GM08714 (cell line): ENCODE data around the gene DIS3L.
"Not testable (repeated sequence)": the region's sequence is repeated elsewhere in the genome, so short reads cannot be mapped to it uniquely, and the experiment has no call there.

Experiments used
- H3K4me3 ChIP-seq: fragments of 200-500 bp; sonication (Bioruptor generic); 2 replicates; pipeline ENCODE4 v1.5.1; 2014; ENCODE audit warnings: mild to moderate bottlenecking, low read length, inconsistent platforms
- ZNF274 ChIP-seq: IDR thresholded peaks from 2 replicates; pipeline ENCODE4 v1.6.1; 2012; ENCODE audit warnings: mild to moderate bottlenecking, low read depth, low read length

DIS3L gene

GRCh38 chr15:66261056-66261455 is 32.3 kb upstream of the DIS3L start:
- TF ChIP-seq ZNF274 = no peak
- H3K4me3 ChIP-seq = no peak overlapping the region

- not testable (repeated sequence) for H3K4me3 ChIP-seq
Observed at GRCh38 chr15:66262837-66263236, 30.5 kb upstream of the DIS3L start.

GRCh38 chr15:66264859-66265513 is 28.4 kb upstream of the DIS3L start:
- no peak for TF ChIP-seq ZNF274
- H3K4me3 ChIP-seq = no peak overlapping the region

DNA sequence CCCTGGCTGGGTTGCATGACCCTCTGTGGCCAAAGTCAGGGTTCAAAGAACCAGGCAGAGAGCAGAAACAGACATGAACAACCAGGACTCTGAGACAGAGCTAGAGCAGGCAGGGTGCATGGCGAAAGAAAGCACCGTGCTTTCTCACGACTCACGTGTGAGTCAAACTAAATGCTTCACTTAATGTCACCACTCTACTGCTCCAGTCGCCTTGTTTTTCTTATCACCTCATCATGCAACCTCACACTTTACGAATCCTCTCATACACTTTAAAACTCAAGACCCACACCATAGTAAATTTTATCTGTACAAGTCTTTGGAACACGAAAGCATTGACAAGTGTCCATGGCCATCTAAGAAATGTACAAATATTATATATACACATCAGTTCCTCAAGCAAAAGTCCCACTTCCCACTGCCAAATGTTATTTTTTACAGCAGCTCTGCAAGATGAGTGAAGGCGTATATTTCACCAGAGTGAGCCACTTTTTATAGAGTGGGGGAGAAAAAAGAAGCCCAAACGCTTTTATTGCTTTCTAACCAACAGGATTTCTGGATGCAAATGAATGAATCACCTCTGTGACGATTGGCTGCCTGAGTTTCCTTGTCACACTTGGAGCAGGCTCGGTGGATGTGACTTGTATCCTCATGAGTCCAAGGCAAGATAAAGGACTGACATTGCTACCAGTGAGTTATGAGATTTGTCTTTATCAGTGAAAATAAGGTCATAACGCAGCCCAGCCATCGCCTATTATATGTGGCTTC is 23.9 kb upstream of the DIS3L start:
- no peak for TF ChIP-seq ZNF274
- H3K4me3 ChIP-seq = no peak overlapping the region

DNA sequence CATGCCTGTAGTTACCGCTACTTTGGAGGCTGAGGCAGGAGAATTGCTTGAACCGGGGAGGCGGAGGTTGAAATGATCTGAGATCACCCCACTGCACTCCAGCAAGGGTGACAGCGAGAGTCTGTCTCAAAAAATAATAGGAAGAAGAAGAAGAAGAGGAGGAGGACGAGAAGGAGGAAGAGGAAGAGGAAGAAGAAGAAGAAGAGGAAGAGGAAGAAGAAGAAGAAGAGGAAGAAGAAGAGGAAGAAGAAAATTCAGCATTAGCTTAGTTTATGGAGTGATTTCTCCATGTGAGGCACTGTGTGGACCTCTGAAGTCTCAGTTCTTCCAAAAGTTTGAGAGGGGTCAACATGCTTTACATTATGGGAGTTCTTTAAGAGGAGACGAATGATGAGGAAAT is 22.4 kb upstream of the DIS3L start:
- H3K4me3 ChIP-seq = no peak overlapping the region
- TF ChIP-seq ZNF274 = no peak

DNA sequence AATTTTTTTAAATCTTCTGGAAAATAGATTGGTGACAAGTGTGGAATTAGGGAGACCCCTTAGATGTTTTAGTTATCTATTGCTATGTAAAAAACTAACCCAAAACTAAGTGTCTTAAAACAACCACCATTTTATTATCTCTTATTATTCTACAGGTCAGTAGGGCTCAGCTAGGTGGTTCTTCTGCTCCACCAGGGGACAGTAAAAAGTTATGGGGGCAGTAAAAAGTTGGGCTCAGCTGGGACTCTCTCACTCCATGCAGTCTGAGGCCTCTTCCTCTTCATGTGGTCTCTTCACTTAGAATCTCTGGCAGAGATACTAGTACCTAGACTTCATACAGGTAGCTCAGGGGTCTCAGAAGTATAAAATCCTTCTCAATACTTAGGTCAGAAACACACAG is 18.0 kb upstream of the DIS3L start:
- no peak for TF ChIP-seq ZNF274
- no peak overlapping the region for H3K4me3 ChIP-seq

GRCh38 chr15:66276546-66276945 is 16.8 kb upstream of the DIS3L start:
- TF ChIP-seq ZNF274 = no peak
- H3K4me3 ChIP-seq = no peak overlapping the region

DNA sequence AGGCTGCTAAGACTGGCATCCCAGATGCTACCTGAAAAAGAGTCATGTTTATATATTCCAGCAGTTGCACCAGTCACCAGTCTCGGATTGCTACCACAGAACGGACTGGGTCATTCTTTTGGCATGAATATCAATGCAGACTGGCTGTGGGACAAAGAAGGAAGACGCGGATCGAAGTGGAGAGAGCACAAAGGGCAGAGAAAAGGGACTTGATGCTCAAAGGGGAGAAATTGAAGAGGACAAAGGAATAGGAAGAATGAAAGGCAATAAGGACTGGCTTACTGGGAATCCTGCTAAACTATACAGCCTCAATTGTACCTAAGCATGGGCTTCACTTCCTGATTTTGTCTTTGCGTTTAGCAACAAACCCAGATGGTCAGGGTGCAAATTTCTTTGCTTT is 15.3 kb upstream of the DIS3L start:
- TF ChIP-seq ZNF274 = no peak
- H3K4me3 ChIP-seq = no peak overlapping the region

GRCh38 chr15:66278671-66279070 is 14.7 kb upstream of the DIS3L start:
- H3K4me3 ChIP-seq = no peak overlapping the region
- TF ChIP-seq ZNF274 = no peak

DNA sequence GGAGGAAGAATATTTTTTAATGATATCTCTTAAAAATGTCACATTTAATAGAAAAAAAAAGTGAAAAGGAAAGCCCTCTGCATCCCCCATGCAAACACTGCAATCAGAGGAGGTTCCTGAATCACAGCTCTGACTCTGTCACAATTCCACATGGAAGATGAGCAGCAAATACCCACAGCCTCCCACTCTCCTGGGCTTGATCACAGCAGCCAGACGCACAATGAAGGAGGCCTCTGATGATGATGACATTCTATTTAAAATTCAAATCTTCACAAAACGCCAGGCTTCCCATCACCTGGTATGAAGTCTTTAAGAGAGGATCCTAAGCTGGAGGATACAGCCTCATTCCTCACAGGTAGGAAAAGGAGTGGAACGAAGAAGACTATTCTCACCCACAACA is 9.1 kb upstream of the DIS3L start:
- TF ChIP-seq ZNF274 = no peak

GRCh38 chr15:66285533-66286280 is 7.7 kb upstream of the DIS3L start:
- H3K4me3 ChIP-seq = no peak overlapping the region
- no peak for TF ChIP-seq ZNF274

More for the DNA sequence above, 9.1 kb upstream of the DIS3L start:
- no peak overlapping the region for H3K4me3 ChIP-seq

- TF ChIP-seq ZNF274 = no peak
- H3K4me3 ChIP-seq = no peak overlapping the region
Observed at GRCh38 chr15:66287461-66288057, 5.8 kb upstream of the DIS3L start.

GRCh38 chr15:66288093-66288492 is 5.3 kb upstream of the DIS3L start:
- TF ChIP-seq ZNF274 = no peak

DNA sequence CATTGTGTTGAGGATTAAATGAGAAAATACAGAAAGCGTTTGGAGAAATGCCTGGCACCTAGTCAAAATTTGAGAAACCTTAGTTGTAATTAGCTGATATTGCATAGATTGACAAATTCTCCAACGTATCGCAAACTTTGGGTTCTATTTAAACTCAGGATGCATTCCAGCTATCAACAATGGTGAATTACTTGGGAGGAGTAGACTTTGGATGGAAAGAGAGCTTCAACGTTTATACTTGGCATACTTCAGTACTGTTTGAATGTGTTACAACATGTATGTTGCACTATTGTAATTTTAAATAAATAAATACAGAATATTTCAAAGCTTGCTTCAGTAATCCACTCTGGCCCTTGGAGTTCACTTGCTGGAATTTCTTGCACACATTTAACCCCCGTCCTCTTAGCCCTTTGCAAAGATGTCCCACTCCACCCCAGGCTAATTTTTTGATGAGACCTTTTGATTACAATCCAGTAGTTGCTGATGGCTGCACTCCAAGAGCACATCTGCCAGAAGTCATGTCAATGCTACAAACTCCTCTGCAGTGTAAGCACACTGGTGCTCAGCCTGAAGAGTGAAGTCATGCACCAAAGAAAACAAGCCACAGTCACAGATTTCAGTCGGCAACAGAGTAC is 4.7 kb upstream of the DIS3L start:
- no peak for TF ChIP-seq ZNF274
- H3K4me3 ChIP-seq = no peak overlapping the region

More at GRCh38 chr15:66288093-66288492, 5.3 kb upstream of the DIS3L start:
- H3K4me3 ChIP-seq = no peak overlapping the region
